Activated T-cell treated with anti-CD3 and anti-CD28 coated beads, Interleukin-2, amount 50 U/mL, for 24 hours (primary cell): ENCODE measurements around the gene AOAH.

ENCODE experiments used
- DNase-seq: peaks from one replicate; pipeline ENCODE4 v3.0.0-alpha.2; 2020
- H3K27ac Mint-ChIP-seq: 2 replicates; pipeline ENCODE4 v1.8.0; 2020; ENCODE audit warnings: mild to moderate bottlenecking, mixed read lengths
- H3K27me3 Mint-ChIP-seq: 2 replicates; pipeline ENCODE4 v1.8.0; 2020; ENCODE audit warnings: mixed read lengths
- H3K36me3 Mint-ChIP-seq: 2 replicates; pipeline ENCODE4 v1.8.0; 2020; ENCODE audit warnings: low read depth, mixed read lengths
- H3K4me1 Mint-ChIP-seq: 2 replicates; pipeline ENCODE4 v1.8.0; 2020; ENCODE audit warnings: low read depth, mixed read lengths
- H3K4me3 Mint-ChIP-seq: 2 replicates; pipeline ENCODE4 v1.8.0; 2020; ENCODE audit warnings: mild to moderate bottlenecking, moderate library complexity, mixed read lengths
- H3K9me3 Mint-ChIP-seq: 2 replicates; pipeline ENCODE4 v1.8.0; 2020; ENCODE audit warnings: mixed read lengths

The AOAH gene

DNA sequence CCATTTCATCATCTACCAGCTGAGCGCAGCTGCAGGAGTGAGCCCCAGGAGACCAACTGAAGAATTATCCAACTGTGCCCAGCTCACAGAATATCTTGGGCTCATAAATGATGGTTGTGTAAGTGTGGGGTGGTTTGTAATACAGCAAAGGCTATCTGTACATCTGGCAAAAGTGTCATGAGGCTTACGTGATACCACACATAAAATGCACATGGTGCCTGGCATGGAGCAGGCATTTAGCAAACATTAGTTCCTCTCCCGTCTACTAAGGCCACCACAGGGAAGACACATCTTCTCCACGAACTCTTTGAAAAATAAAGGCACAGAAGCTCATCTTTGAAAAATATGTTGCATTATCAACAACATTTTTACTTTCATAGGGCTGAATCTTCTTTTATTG is 32.3 kb downstream of the AOAH start:
- peaks cover 30% of the 10 kb centered on the region for H3K36me3 Mint-ChIP-seq
- H3K4me3 Mint-ChIP-seq = peak overlapping the region; percentile 70
- peaks cover 74% of the 10 kb centered on the region for H3K4me1 Mint-ChIP-seq
- peak overlapping the region; percentile 96 for H3K27ac Mint-ChIP-seq
- no peak for DNase-seq
- no peaks in the 10 kb centered on the region for H3K27me3 Mint-ChIP-seq
- H3K9me3 Mint-ChIP-seq = peaks cover 3% of the 10 kb centered on the region

DNA sequence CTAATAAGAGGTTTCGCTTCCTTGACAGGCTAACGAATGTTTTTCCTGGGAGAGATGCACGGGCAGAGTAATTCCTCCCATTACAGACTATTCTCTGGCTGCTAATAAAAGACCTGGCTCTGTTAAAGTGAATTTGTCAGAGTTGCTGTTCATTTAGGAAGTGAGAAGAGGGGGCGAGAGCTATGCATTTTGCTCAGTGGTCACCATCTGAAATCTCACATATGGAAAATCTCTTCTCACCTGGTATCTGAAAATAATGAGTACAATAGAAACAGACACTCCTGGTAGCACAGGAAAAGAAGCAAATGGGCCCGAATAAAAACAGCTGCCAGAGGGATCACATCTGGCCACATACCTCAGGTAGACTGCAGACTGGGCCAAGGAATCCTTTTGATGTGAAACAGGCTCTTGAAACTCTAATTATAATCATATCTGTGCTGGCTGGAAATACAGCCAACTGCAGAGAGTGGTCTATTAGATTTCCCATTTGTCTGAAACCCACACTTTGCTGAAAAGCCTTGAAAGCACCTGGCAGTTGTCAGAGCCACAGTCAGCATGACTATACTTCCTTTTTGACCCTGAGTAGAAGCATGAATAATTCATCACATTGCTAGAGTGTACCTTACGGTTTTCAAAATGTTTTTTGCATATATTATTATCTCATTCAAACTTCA is 33.6 kb downstream of the AOAH start:
- Mint-ChIP-seq H3K27ac (peak overlapping the region; percentile 96), H3K36me3 (peaks cover 31% of the 10 kb centered on the region), H3K27me3 (no peaks in the 10 kb centered on the region), H3K4me3 (peak overlapping the region; percentile 50), H3K4me1 (peaks cover 82% of the 10 kb centered on the region), H3K9me3 (peaks cover 5% of the 10 kb centered on the region)
- no peak for DNase-seq

DNA sequence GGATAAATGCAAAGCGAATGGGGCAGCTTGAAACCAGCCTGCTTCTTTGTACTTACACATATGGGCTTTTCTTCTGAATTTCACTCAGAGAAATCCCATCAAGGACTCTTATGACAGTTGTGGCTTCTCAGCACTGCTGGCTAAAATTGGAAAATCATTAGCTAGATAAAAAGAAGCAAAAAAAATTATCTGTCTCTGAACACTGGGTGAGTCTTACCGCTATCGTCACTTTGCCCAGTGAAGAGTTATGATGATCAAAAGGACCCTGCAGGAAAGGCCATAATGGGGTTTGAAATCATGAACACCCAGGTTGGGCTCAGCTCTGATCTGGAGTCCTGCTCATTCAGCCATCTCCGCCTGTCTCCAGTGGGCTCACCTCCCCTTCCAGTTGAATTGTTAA is 34.3 kb downstream of the AOAH start:
- Mint-ChIP-seq H3K27ac (peak overlapping the region; percentile 96), H3K9me3 (peaks cover 5% of the 10 kb centered on the region), H3K36me3 (peaks cover 37% of the 10 kb centered on the region), H3K27me3 (no peaks in the 10 kb centered on the region), H3K4me1 (peaks cover 83% of the 10 kb centered on the region), H3K4me3 (peak overlapping the region; percentile 50)
- DNase-seq = no peak

DNA sequence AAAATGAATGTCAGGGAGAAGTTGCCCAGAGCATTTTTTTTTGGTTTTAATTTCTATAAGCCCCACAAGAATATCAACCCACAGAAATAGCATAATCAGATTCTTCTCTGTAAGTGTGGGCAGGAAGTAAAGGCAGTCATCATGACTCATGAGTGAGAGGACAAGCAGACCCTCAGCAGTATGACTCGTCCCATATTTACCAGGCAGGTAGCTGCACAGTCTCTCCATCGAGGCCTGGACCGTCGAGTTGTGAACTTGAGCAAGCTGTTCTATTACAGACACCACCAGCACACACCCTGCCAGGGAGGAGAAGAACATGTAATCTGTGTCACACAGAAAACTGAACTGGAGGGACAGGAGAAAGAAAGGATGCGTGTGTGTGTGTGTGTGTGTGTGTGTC is 37.8 kb downstream of the AOAH start:
- DNase-seq = peak; percentile 73
- peaks cover 3% of the 10 kb centered on the region for H3K9me3 Mint-ChIP-seq
- H3K27ac Mint-ChIP-seq = peak overlapping the region; percentile 95
- H3K36me3 Mint-ChIP-seq = peaks cover 40% of the 10 kb centered on the region
- peaks cover 90% of the 10 kb centered on the region for H3K4me1 Mint-ChIP-seq
- H3K27me3 Mint-ChIP-seq = no peaks in the 10 kb centered on the region
- peak overlapping the region; percentile 13 for H3K4me3 Mint-ChIP-seq

DNA sequence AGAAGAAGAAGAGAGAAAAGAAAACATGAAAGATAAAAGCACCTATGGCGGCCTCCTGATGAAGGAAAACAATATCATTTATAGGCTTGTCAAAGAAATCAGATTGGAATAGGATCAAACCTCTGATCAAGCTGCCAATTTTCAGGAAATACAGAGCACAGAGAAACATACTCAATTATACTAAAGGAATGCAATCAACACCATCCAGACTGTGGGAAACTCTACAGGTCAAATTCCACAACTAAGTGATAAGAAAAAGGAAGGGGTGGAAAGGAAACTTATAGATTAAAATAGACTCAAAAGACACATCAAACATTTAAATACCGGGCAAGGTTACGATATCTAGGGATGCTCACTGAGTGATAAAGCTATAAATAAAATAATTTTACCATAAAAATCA is 39.3 kb downstream of the AOAH start:
- H3K27ac Mint-ChIP-seq = peak overlapping the region; percentile 97
- DNase-seq = no peak
- H3K27me3 Mint-ChIP-seq = no peaks in the 10 kb centered on the region
- H3K36me3 Mint-ChIP-seq = peaks cover 50% of the 10 kb centered on the region
- H3K4me3 Mint-ChIP-seq = peak overlapping the region; percentile 15
- peaks cover 88% of the 10 kb centered on the region for H3K4me1 Mint-ChIP-seq
- H3K9me3 Mint-ChIP-seq = peaks cover 6% of the 10 kb centered on the region

DNA sequence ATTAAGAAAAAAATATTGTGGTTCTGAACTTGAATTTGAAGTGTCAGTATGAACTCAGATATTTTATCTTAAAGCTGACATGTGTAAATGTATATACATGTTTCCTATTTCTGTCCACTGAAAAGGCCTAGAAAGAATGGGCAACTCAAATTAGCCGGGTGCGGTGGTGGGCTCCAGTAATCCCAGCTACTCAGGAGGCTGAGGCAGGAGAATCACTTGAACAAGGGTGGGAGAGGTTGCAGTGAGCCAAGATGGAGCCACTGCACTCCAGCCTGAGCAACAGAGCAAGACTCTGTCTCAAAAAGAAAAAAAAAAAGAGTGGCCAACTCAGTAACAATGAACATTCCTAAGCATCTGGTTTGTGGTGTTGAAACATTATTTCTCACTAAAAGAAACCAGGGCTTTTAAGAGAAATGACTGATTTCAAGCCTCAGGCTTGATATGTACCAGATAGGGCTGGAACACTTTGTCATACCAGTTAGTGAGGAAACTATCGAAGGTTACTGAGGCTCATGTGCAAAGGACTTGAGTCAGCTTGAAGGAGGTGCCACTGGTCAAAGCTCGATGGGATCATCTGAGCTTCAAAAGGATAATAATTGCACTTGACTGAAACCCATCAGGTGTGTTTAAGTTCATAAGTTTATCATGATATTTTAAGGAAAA is 40.5 kb downstream of the AOAH start:
- Mint-ChIP-seq H3K36me3 (peaks cover 48% of the 10 kb centered on the region), H3K27ac (peak overlapping the region; percentile 97), H3K4me1 (peaks cover 83% of the 10 kb centered on the region), H3K27me3 (no peaks in the 10 kb centered on the region), H3K9me3 (peaks cover 6% of the 10 kb centered on the region), H3K4me3 (peak overlapping the region; percentile 57)
- DNase-seq = peak; percentile 54

DNA sequence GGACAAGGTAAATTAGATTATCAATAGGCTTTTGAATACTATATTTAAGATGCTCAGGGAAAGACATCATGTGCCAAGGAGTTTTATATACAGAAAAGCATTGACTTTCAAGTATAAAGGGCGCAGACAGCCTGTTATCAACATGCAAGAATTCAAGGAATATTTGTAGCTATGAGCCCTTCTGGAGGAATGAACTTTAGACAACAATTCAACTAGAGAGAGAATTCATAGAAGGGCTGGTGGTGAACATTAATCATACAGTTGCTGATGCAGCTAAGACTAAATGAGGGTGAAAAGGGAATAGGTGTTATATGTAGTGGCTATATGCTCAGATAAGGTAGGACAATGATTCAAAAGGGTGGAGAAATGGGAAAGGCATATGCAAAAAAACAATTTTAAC is 41.2 kb downstream of the AOAH start:
- peaks cover 88% of the 10 kb centered on the region for H3K4me1 Mint-ChIP-seq
- no peaks in the 10 kb centered on the region for H3K27me3 Mint-ChIP-seq
- H3K4me3 Mint-ChIP-seq = no peak overlapping the region
- H3K36me3 Mint-ChIP-seq = peaks cover 51% of the 10 kb centered on the region
- no peak for DNase-seq
- peaks cover 6% of the 10 kb centered on the region for H3K9me3 Mint-ChIP-seq
- peak overlapping the region; percentile 97 for H3K27ac Mint-ChIP-seq

DNA sequence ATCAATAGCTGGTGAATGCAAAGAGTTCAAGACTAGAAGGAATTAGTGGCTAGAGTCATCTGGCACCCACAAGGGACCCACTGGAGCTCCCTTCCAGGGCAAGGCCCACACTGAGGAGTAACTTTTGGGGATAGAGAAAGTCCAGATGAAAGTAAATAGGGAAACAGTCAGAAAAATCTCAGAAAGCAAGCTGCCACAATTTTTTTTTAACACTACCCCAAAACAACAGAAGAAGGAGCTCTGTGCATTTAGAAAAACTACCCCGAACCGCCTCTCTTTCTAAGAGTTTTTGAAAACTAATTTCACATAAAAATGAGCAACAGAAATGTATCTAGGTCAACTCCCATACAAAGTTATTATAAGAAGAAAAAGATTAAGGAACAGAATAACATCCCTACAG is 42.2 kb downstream of the AOAH start:
- Mint-ChIP-seq H3K4me1 (peaks cover 89% of the 10 kb centered on the region), H3K27ac (peak overlapping the region; percentile 87), H3K27me3 (no peaks in the 10 kb centered on the region), H3K4me3 (no peak overlapping the region), H3K9me3 (peaks cover 6% of the 10 kb centered on the region), H3K36me3 (peaks cover 44% of the 10 kb centered on the region)
- DNase-seq = no peak

DNA sequence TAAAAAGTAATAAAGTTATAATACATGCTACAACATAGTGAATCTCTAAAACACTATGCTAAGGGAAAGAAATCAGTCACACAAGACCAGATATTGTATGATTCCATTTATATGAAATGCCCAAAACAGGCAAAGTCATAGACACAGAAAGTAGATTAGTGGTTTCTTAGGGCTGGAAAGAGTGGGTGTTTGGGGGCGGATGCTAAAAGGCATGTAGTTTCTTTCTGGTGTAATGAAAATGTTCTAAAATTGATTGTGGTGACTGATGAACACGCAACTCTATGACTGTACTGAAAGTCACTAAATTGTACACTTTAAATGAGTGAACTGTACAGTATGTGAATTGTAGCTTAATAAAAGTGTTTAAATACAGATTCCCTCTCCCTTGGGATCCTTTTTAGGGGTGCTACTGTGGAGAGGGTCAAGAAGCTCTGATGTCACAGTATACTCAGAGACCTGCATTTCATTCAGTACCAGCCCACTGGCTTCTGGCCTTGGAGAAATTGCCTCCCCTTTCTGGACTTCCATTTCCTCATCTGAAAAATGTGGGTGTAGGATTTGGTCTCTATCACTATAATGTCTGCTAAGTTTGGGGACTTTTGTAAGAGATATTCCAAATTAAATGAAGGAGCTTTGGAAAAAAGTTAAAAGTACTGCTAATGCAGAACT is 46.4 kb downstream of the AOAH start:
- Mint-ChIP-seq H3K27me3 (no peaks in the 10 kb centered on the region), H3K4me3 (peak overlapping the region; percentile 65), H3K36me3 (peaks cover 57% of the 10 kb centered on the region), H3K27ac (peak overlapping the region; percentile 98), H3K4me1 (peaks cover 86% of the 10 kb centered on the region), H3K9me3 (peaks cover 3% of the 10 kb centered on the region)
- DNase-seq = peak; percentile 64

DNA sequence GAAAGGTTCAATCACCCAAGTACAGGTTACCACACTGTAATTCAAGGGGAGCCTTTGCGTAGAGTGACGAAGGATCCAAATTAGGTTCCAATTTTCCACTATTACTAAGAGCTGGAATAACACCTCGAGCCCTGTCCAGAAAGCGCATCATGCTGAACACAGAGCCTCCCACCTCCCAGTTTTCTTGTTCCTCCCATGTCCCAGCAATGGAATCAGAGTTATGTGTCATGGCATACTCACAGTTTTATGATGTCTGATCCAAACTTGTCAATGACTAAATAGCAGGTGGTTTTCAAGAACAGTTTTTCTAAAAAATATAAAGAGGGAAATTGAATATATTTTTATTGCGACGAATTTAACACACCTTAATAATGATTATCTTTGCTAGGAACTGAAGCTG is 50.6 kb downstream of the AOAH start:
- DNase-seq = no peak
- Mint-ChIP-seq H3K27ac (peak overlapping the region; percentile 91), H3K36me3 (peaks cover 63% of the 10 kb centered on the region), H3K4me1 (peaks cover 85% of the 10 kb centered on the region), H3K27me3 (no peaks in the 10 kb centered on the region), H3K9me3 (no peaks in the 10 kb centered on the region), H3K4me3 (no peak overlapping the region)

DNA sequence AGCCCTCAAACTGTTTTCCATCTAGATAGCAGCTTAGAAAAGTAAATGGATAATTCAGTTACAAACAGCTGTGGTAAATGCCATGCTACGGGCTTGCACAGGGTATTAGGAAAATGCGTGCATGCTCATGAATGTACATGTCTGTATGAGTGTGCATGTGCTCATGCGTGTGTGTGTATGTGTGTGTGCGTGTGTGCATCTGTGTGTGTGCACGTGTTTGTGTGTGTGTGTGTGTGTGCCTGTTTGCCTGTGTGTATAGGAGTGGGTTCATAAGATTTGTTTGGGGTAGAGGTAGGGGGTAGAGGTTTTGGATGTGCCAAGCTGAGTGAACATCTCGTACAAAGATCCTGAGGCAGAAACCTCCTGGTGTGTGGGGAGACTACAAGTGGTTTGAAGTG is 52.9 kb downstream of the AOAH start:
- peaks cover 58% of the 10 kb centered on the region for H3K36me3 Mint-ChIP-seq
- H3K9me3 Mint-ChIP-seq = no peaks in the 10 kb centered on the region
- H3K27ac Mint-ChIP-seq = peak overlapping the region; percentile 36
- no peak overlapping the region for H3K4me3 Mint-ChIP-seq
- H3K4me1 Mint-ChIP-seq = peaks cover 80% of the 10 kb centered on the region
- no peaks in the 10 kb centered on the region for H3K27me3 Mint-ChIP-seq
- DNase-seq = no peak

DNA sequence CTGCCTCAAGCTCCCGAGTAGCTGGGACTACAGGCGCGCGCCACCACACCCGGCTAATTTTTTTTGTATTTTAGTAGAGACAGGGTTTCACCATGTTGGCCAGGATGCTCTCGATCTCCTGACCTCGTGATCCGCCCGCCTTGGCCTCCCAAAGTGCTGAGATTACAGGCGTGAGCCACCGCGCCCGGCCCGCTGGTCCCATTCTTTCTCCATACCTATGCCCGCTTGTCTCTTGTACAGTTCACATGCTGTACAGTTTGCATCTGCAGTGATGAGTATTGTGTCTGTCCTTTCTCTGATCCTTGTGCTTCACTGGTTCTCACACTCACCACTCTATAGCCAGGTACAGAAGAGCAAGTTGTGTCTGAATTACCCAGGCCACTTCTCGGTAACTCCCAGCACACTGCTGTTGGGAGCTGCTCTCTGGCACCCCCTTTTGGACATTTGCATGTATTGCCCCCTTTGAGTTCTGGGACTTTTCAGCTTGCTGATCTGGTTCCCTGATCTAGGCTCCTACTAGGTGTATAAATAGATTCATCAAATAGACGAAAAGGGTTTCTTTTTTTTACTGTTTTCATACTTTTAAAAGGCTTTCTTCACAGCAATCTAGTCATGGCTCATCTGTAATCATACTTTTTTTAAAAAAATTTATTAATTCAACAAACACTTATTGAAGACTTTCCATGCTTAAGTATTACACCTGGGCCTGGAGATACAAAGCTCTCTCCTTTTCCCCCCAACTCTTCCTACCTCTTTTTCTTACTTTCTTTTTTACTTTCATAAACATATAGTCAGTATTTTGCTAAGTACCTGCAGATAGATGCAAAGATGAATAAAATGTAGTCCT is 53.5 kb downstream of the AOAH start:
- Mint-ChIP-seq H3K9me3 (no peaks in the 10 kb centered on the region), H3K27me3 (no peaks in the 10 kb centered on the region), H3K4me1 (peaks cover 78% of the 10 kb centered on the region), H3K4me3 (no peak overlapping the region), H3K27ac (peak overlapping the region; percentile 86), H3K36me3 (peaks cover 55% of the 10 kb centered on the region)
- peak; percentile 70 for DNase-seq

DNA sequence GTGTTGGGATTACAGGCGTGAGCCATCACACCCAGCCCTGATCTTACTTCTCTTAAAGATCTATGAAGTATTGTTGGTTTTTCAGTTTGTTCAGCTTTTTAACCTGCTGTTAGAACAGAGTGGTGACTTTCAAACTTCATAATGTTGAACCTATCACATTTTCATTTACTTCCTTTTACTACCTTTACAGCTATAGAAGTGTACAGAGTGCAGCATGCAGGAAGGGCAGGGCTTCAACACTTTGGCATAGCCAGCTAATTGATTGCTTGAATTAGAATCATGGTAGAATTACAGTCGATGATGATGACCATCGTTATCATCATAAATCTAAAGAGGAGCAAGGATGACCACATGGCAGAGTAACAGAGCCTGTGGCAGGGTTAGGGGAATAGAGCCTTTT is 55.5 kb downstream of the AOAH start:
- Mint-ChIP-seq H3K27ac (peak overlapping the region; percentile 47), H3K9me3 (no peaks in the 10 kb centered on the region)

DNA sequence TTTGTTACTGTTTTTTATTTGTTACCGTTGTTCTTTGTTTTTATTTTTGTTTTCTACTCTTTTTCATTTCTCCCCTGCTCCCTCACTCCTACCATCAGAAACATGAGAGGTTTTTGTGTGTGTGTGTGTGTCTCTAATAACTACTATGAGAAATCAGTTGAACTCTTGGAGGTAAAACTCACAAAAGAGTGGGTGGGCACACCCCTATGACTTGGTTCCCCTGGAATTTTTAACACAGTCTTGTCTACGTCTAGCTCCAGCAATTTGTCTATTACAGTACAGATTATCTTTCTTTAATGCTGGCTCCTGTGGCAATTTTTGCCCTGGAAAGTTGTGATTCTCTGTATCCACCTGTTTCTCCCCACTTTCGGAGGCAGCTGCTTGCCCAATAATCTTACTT is 56.2 kb downstream of the AOAH start:
- H3K4me1 Mint-ChIP-seq = peaks cover 58% of the 10 kb centered on the region
- no peak for DNase-seq
- no peaks in the 10 kb centered on the region for H3K27me3 Mint-ChIP-seq
- no peaks in the 10 kb centered on the region for H3K9me3 Mint-ChIP-seq
- H3K36me3 Mint-ChIP-seq = peaks cover 50% of the 10 kb centered on the region
- H3K27ac Mint-ChIP-seq = peak overlapping the region; percentile 44
- H3K4me3 Mint-ChIP-seq = no peak overlapping the region

More for the DNA sequence above, 55.5 kb downstream of the AOAH start:
- no peak for DNase-seq
- Mint-ChIP-seq H3K4me1 (peaks cover 65% of the 10 kb centered on the region), H3K27me3 (no peaks in the 10 kb centered on the region), H3K36me3 (peaks cover 54% of the 10 kb centered on the region), H3K4me3 (no peak overlapping the region)
